Measurements from ENCODE around the gene RSPH6A.
"Not testable (repeated sequence)": the region's sequence is repeated elsewhere in the genome, so short reads cannot be mapped to it uniquely, and the experiment has no call there.

The RSPH6A gene

DNA sequence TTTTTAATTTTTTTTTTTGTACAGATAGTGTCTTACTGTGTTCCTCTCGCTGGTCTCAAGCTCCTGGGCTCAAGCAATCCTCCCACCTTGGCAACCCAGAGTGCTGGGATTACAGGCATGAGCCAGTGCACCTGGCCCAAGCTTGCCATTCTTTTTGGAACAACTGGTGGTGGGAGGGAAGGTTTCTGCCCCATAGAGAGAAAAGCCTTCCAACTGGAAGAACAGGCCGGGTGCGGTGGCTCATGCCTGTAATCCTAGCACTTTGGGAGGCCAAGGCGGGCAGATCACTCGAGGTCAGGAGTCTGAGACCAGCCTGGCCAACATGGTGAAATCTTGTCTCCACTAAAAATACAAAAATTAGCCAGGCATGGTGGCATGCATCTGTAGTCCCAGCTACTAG, 15.6 kb downstream of the RSPH6A start:
- DNase-seq, result not testable (repeated sequence)

DNA sequence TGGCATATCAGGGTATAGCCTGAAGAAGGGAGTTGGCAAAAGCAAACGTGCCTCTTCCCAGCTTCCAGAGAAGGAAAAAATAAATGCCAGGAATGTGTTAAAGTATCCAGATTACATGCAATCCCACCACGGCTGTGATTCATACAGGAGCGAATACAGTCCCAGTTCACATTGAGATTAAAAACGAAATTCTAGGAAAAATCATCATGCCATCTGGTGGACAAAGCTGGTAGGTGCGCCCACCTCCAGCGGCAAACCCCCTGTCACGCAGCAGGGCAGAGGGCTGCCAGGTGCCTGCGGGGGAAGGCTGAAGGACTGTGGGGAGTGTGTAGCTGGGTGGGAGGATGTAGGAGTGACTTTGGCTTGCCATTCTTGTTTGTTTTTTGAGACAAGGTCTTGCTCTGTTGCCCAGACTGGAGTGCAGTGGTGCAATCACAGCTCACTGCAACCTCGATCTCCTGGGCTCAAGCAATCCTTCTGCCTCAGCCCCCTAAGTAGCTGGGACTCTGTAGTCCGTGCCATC, 16.1 kb downstream of the RSPH6A start:
- DNase-seq, result peak in 4 of 5 donors; percentile 36 to 54 (median 48)

DNA sequence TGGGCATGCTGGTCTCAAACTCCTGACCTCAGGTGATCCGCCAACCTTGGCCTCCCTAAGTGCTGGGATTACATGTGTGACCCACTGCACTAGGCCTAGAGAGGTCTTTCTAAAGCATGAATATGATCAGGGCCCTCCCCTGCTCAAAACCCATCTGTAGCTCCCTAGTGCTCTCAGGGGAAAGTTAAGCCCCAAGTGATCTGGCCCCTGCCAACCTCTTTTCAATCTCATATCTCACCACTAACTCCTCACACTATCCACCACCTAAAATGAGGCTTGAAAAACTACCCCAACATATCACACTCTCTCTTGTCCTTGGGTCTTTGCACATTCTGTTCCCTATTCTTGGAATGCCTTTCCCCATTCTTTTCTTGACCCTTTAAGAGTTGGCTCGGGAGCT, 20.5 kb downstream of the RSPH6A start:
- no peak for DNase-seq

DNA sequence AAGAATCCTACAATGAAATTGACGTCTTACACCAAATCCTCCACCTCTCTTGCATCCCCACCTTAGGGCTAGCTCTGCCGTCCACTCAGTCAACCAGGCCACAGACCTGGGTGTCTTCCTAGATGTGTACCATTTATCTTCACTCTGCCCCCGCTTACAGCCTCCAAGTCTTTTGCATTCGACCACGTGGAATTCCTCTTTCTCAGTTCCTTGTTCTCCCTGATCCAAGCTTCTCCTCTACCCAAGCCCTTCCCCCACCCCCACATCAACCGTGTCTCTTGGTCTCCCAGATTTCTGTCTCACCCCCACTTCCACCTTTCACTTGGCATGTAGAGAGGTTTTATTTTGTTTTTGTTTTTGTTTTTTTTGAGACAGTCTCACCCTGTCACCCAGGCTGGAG, 21.2 kb downstream of the RSPH6A start:
- DNase-seq, result no peak

DNA sequence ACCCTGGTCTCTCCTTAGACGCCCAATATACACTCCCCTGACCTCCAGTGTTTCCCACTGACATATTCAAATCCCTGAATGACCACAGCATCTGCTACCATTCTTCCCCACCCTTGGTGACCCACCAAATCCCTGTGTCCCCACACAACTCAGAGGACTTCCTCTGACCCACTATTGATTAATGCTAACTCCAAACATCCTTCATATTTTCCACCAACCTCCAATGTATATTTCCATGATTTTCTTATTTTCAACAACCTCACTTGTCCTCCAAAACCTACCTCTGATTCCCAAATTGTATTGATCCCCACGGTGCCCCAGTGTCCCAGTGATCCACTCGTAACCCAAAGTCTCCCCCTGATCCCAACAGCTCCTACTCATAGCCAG, 21.9 kb downstream of the RSPH6A start:
- no peak for DNase-seq

DNA sequence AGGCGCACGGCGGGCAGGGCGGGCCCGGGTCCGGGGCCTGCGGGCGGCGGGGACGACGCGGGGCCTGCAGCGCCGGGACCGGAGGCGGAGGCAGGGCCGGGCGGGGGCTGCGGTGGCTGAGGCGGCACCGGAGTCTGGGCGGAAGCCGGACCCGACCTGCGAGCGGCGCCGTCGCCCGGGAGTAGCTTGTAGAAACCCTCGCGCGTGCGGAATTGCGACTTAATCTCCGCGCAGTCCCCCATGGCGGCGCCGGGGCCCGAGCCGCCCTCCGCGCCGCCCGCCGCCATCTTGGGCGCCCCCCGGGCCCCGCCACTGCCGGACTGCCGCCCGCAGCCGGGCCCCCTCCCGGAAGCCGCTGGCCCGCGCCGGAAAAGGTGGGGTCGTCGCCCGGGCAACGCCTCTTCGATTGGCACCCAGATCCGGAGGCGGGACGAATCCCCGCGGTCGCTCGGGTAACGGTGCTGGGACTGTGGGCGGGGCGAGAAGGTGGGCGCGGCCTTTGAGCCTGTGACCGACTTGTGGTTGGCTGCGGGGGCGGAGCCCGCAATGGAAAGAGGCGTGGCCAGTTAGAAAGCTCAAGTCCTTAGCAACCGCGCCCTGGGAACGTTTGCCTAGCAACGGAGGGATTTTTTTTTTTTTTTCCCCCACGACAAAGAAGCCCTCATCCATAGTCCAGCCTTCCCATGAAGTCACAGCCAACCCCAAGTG, 22.5 kb downstream of the RSPH6A start, which contains the start of gene DMWD:
Gene DMWD, minus strand, starts transcription at position 376 of the 708 bp plus-strand sequence. Its CDS starts 89 bp downstream, at position 287.
- peak; percentile 98 to 99 (median 99) for DNase-seq

DNA sequence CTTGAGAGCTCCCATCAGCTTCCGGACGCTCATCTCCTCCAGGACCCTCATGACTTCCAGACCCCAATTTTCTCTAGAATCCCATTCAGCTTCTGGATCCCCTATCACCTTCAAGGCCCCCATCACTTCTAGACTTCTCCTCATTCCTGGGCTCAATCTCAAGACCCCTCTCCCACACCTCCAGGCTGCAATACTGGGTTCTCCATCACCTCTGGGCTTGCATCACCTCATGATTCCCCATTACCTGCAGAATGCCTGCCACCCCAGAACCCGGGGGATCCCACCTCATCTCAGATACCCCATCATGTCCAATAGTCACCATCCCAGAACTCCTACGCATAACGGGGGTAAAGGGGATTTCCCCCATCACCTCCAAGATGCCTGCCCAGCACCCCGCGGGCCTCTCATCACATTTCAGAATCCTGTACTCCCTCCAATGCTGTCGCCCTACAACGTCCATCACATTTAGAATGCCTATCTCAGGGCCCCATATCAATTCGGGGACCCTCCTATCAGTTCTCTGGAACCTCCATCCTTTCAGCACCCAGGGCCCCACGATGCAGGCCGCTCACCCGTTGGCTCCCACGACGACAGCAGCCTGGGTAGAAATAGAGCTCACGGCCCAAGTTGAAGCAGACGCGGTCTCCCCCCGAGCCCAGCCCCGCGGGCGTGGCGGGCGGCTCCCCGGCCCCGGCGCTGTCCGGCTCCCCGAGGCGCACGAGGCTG, 23.2 kb downstream of the RSPH6A start:
- DNase-seq, result no peak

DNA sequence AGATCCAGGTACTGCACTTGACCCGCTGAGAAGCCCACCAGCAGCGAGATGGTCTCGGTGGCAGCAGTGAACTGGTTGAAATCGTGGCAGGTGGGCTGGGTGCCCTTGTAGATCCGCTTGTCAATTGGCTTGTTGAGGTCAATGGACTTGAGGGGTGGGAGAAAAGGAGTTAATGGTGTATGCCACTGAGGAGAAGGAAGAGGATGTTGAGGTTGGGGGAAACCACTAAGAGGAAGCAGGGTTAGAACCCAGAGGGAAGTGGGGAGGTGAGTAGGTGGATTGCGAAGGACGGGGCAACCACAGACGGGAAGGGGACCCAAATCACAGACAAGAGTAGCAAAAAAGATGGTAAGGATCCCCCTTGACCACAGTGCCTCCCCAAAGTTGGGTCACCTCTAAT, 24.2 kb downstream of the RSPH6A start:
- DNase-seq, result peak in 1 of 5 donors; percentile 62

DNA sequence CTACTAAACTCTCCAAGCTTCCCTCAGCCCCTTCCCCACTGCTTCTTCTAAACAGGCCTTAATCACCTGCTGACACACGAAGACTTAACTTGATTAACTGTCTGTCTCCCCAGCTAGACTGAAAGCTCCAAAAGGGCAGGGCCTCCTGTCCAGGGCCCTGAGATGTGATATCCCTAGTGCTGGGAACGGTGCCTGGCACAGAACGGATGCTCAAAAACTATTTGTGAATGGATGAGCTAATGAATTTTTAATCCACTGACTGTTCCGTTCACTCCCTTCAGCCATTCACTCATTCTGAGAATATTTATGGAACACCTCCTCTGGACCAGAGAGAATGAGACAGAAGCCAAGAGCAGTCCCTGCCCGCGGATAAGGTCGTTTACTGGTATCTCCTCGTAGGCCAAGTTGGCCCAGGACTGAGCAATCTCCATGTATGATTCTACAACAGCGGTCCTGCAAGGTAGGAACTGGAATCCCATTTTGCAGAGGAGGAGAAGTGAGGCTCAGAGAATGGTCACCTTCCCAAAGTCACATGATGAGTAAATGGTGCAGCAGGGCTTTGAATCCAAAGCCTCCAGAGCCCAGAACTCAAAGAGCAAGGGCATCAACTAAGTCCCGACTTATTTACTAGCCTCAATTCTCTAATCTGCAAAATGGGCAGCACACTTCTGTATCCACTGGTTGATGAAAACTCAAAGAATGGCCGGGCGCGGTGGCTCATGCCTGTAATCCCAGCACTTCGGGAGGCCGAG, 25.9 kb downstream of the RSPH6A start:
- no peak for DNase-seq

DNA sequence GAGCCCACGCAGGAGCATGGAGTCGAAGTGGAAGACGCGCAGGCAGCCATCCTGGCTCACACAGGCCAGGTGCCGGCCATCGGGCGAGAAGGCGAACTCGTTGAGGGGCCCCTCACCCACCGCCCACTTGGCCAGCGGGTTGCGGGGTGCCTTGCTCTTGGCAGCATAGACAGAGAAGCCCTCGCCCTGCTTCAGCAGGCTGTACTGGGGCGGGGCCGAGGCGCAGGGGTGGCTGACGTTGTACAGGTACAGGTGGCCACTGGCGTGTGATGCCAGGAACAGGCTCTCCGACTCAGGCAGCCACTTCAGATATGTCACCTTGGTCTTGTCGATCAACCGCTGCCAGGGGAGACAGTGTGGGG, 28.6 kb downstream of the RSPH6A start:
- no peak for DNase-seq

DNA sequence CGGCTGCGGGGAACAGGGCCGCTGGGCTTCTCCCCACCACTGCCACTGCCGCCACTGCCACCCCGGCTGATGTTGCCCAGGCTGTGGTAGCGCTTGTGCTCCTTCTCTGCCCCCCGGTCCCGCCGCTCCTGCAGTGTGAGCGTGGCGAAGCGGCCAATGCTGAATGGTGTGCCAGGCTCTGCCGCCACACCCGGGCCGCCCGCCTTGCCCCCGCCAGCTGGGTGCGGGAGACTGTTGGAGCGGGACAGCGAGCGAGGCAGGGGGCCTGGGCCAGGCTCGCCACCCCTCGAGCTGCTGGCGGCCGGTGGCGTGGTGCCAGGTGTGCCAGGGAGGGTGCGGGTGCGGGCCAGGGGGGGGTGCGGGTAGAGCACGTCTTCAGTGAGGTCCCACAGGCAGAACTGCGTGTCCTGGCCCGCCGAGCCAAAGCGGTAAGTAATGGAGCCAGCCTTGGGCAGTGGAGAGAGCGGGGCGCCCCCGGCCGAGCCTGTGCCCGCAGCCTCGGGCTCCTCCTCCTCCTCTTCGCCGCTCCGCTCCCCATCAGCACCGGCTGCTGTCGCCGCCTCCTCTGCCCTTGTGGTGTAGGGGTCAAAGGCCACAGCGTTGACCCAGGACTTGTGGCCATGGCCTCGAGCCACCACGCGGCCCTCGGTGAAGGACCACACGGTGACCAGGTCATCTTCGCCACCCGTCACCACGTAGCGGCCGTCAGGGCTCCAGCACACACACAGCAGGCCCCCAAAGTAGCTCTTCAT, 29.2 kb downstream of the RSPH6A start:
- DNase-seq, result no peak

DNA sequence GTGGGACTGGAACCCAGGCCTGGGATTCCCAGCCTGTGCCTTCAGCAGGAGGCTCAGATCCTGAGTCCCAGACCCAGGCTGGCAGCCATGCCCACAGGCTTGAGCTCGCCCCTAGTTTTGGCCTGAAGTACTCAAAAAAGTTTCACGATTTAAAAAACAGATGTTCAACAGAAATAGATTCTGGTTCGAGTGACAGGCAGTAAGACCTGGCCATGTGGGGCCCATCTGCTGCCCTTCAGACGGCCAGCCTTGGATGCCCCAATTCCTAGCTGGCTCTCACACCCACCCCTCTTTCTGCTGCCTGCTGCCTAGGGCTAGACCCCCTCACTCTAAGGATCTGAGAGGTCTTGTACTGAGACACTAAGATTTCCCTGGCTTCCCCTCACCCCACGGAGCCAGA, 30.0 kb downstream of the RSPH6A start:
- no peak for DNase-seq

DNA sequence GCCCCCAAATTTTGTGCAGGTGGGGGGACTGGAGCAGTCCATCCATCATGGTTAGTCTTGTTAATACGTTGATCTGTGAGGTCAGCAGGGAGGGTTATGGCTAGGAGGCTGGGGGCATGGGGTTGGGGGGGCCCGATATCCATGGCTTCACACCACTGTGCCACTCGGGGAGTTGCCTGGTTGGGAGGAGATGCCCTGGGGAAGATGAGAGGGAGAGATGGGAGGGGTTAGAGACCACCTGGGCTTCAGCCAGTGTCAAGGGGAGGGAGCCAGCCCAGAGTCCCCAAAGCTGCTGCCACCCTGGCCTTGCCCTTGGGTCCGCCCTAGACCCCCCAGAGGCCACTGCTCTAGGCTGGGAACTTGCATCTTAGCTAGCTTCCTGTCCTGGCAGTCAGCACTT, 31.0 kb downstream of the RSPH6A start:
- no peak for DNase-seq

DNA sequence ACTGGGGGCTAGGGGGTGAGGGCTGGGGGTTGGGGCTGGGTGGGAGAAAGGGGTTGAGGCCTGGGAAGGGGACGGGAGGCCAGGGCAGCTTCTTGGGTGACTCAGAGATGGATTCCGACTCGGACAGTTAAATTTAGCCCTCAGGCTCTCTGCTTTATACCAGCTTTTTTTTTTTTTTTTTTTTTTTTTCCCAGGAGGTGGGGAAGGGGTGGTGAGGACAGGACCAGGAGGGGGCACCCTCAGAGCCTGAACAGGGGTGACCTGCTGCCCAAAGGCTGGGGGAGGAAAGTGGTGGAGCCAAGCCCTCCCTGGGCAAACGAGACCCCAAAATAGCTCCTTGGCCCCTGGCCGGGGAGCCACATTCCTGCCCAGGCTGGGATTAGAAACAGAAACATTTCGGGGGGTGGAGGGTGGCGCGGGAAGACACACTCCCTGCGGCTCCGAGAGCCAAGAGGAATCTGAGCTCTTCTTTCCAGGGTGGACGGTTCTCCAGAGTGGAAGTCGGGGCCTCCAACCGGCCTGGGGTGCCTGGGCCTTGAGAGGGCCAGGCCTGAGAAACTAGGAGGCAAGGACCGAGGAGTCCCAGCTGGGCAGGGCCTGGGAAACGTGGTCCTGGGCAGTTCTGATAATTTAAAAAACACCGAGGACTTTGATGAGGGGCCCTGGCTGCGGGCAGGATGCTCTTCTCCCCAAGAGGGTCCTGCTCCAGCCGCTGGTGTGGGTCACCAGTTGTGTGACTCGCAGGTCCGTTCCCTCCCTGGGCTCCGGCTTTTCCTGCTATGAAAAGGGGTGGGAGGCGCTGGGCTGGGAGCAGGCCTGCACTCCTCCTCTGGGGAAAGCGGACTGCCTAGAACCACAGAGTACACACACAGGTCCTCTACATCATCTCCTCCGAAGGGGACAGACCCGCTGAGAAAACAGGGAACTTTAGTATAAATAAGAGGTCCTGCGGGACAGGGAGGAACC, 32.0 kb downstream of the RSPH6A start:
- DNase-seq, result no peak

DNA sequence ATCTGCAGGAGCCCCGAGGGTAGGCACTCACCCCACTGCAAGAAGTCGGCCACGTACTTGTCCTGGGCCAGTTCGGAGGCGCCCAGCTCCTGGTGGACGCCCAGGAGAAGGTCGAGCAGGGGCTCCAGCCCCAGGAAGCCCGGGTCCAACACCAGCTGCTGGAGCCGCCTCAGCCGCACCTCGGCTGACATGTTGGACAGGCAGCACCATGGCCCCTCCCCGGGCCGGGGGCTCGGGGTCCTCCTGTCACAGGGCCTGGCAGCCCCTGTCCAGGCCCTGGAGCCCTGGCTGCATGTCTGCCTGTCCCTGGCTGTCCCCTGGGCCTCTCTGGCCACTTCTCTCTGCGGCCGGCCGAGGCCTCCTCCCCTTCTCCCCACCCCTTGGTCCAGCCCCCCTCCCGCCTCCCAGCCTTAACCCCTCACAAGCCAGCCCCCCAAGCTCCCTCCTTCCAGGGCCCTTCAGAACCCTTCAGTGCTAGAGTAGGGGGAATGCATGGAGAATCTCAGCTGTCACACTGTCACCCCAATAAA, 32.9 kb downstream of the RSPH6A start, which contains the start of gene DMPK:
Gene DMPK, minus strand, starts transcription at position 329 of the 530 bp plus-strand sequence. Its CDS starts 138 bp downstream, at position 191.
- no peak for DNase-seq

DNA sequence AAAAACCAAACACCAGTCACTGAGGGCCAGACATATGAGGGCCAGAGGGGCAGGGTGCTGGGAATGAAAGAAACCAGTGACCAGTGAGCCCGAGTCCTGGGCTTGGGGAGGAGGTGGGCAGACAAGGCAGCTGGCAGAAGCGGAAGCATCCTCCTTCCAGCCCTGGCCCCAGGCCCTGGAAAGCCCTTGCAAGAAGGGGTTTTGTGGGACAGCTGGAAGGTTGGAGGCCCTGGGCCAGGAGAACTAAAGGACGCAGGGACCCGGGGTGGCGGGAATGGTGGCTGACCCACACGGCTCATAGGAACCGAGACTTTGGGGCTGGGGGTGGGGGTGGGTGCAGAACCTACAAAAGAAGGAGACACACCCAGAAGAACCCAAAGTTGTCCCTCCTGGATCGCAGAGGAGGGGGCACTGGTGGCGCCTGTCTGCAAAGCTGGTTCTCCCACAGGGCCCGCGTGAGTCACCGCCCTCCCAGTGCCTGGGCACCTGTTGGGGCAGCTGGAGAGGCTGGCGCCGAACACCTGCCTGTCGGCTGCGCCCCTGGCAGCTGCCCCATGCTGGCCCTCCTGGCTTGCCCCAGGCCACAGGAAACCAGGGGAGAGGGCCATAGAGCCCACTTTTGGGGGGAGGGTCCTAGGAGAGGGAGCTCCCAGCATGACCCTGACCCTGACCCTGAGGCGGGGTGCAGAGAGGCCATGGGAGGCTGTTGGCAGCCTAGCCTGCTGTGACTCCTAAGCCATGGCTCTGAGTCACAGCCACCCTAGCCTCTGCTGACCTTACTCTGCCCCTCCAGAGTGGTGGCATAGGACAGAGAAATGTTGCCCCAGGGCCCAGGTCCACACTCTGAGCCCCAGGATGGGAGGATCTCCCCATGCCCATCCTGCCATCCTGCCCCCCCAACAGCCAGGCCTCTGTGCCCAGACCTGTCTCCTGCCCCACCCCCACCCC, 33.6 kb downstream of the RSPH6A start:
- no peak for DNase-seq

DNA sequence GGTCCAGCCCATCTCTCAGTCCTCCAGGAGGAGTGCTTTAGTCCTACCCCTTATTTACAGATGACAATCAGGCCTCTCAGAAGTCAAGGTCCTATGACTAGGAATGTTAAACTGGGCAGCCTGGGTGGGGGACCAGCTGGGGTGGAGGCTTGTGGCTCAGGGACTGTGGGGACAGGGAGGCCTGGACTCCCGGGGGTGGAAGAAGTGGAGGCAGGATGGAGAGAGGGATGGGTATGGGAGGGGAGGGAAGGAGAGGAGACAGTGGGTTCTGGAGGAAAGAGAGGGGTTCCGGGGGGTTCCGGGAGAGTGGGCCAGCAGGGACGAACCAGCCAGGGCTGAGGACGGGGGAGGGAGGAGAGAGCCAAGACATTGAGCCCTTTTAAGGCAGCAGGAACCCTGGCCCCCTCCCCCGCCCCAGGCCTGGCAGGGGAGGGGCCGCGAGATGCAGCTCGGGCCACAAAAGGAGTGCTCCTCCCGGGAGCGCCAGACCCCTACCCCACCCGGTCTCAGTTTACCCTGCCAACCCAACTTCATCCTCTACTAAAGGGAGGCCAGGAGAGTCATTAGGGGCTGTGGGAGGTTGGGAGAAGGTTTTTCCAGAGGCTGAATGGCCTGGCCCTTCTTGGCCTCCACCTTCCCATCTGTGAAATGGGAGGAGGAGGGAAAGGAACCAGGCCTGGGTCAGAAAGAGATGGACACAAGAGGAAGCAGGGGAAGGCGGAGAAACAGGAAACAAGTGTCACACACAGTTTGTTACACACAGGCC, 34.5 kb downstream of the RSPH6A start:
- DNase-seq, result no peak

DNA sequence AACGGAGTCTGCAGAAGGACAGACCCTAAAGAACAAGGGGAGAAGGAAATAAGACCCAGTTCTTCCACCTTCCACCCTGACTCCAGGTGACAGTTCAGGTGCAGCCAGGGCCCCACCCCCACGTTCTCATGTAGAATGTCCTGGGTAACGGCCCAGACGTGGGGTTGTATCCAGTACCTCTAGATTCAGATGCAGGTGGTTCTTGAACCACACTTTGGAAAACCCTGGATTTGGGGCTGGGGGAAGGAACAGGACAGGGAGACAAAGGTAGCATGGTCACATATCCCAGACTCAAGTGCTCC, 35.0 kb downstream of the RSPH6A start:
- no peak for DNase-seq
